GF-D8 (cell line): ENCODE measurements around the gene HPS6.
"Not testable (repeated sequence)": the region's sequence is repeated elsewhere in the genome, so short reads cannot be mapped to it uniquely, and the experiment has no call there.

Experiments
- DNase-seq: peaks from one replicate; lab custom pipeline; 2025; lab: John Stamatoyannopoulos, UW

The HPS6 gene

GRCh38 chr10:102064868-102065560 is at the start of gene HPS6:
Gene HPS6, plus strand, starts transcription at chr10:102065349. Its CDS starts 126 bp downstream, at chr10:102065475.
- peak; percentile 81 for DNase-seq

GRCh38 chr10:102016416-102016815 is 48.7 kb upstream of the HPS6 start:
- DNase-seq: no peak

GRCh38 chr10:102017295-102017694 is 47.9 kb upstream of the HPS6 start:
- DNase-seq: no peak

- DNase-seq: no peak
Measured at GRCh38 chr10:102020938-102021337, 44.2 kb upstream of the HPS6 start.

- DNase-seq: peak; percentile 49
Measured at GRCh38 chr10:102024799-102025198, 40.4 kb upstream of the HPS6 start.

- DNase-seq: no peak
Measured at GRCh38 chr10:102027261-102027660, 37.9 kb upstream of the HPS6 start.

- DNase-seq: no peak
Measured at GRCh38 chr10:102033787-102034186, 31.4 kb upstream of the HPS6 start.

GRCh38 chr10:102035807-102036206 is 29.3 kb upstream of the HPS6 start:
- not testable (repeated sequence) for DNase-seq

- DNase-seq: no peak
Measured at GRCh38 chr10:102038410-102038809, 26.7 kb upstream of the HPS6 start.

GRCh38 chr10:102040305-102041050 is 24.7 kb upstream of the HPS6 start:
- no peak for DNase-seq

- no peak for DNase-seq
Measured at GRCh38 chr10:102045292-102045691, 19.9 kb upstream of the HPS6 start.

- no peak for DNase-seq
Measured at GRCh38 chr10:102046095-102046494, 19.1 kb upstream of the HPS6 start.

- DNase-seq: peak; percentile 41
Measured at GRCh38 chr10:102054881-102055646, 10.1 kb upstream of the HPS6 start.

- peak; percentile 94 for DNase-seq
Measured at GRCh38 chr10:102055647-102056419, 9.3 kb upstream of the HPS6 start, which contains the start of gene ARMH3. Gene ARMH3, minus strand, starts transcription at chr10:102056173. Its CDS starts 16,059 bp downstream, at chr10:102040114.

GRCh38 chr10:102059987-102060386 is 5.2 kb upstream of the HPS6 start:
- no peak for DNase-seq

- no peak for DNase-seq
Measured at GRCh38 chr10:102064503-102064867, 664 bp upstream of the HPS6 start.

GRCh38 chr10:102065561-102066398 is 631 bp downstream of the HPS6 start:
- DNase-seq: no peak

GRCh38 chr10:102066399-102067088 is 1.4 kb downstream of the HPS6 start:
- DNase-seq: no peak

GRCh38 chr10:102067091-102067916 is 2.2 kb downstream of the HPS6 start:
- DNase-seq: no peak
